CD4-positive, alpha-beta T cell treated with Interferon alpha-2 for 1 hour (primary cell): ENCODE measurements around the gene NBPF10.
"Not testable (repeated sequence)": the region's sequence is repeated elsewhere in the genome, so short reads cannot be mapped to it uniquely, and the experiment has no call there.

Experiments
- DNase-seq, 2 donors: peaks; one replicate each; pipeline ENCODE4 v3.0.0-alpha.2; 2020 to 2022

NBPF10 gene, protein sequence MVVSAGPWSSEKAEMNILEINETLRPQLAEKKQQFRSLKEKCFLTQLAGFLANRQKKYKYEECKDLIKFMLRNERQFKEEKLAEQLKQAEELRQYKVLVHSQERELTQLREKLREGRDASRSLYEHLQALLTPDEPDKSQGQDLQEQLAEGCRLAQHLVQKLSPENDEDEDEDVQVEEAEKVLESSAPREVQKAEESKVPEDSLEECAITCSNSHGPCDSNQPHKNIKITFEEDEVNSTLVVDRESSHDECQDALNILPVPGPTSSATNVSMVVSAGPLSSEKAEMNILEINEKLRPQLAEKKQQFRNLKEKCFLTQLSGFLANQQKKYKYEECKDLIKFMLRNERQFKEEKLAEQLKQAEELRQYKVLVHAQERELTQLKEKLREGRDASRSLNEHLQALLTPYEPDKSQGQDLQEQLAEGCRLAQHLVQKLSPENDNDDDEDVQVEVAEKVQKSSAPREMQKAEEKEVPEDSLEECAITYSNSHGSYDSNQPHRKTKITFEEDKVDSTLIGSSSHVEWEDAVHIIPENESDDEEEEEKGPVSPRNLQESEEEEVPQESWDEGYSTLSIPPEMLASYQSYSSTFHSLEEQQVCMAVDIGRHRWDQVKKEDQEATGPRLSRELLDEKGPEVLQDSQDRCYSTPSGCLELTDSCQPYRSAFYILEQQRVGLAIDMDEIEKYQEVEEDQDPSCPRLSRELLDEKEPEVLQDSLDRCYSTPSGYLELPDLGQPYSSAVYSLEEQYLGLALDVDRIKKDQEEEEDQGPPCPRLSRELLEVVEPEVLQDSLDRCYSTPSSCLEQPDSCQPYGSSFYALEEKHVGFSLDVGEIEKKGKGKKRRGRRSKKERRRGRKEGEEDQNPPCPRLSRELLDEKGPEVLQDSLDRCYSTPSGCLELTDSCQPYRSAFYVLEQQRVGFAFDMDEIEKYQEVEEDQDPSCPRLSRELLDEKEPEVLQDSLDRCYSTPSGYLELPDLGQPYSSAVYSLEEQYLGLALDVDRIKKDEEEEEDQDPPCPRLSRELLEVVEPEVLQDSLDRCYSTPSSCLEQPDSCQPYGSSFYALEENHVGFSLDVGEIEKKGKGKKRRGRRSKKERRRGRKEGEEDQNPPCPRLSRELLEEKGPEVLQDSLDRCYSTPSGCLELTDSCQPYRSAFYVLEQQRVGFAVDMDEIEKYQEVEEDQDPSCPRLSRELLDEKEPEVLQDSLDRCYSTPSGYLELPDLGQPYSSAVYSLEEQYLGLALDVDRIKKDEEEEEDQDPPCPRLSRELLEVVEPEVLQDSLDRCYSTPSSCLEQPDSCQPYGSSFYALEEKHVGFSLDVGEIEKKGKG (N-terminal part only)

DNA sequence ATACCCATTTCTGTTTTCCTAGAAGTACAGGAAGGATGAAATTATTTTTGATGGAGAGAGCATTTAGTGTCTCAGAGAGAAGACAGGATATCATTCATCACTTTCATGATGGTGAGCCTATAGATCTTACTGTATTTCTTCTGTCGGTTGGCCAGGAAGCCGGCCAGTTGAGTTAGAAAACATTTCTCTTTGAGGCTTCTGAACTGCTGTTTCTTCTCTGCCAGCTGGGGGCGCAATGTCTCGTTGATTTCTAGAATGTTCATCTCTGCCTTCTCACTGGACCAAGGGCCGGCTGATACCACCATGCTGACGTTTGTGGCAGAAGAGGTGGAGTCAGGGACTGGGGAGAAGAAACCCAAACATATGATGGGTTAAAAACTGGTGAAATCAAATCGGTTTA lies at the start of gene NBPF10:
Gene NBPF10, minus strand, starts transcription at position 340 of the 400 bp plus-strand sequence. Its CDS starts 35 bp downstream, at position 305.
- peak in 1 of 2 donors; percentile 18 for DNase-seq

DNA sequence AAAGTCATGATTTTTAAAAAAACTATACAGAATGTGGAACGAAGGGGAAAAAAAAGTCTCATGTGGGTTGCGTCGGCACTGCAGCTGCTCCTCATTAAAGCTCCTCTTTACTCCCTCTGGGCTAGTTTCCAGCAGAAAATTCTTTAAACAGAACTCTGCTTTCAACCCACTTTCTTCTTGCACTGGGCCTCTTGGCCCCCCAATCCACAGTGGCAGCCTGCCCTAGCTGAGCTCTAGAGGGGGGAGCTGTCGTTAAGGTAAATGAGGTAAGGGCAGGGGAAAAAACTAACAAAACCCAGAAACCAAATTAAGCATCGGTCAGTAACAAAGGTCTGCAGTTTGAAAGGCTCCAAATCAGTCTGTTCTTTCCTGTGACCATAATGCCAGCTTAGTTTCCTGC lies 29.9 kb upstream of the NBPF10 start:
- DNase-seq: not testable (repeated sequence)

DNA sequence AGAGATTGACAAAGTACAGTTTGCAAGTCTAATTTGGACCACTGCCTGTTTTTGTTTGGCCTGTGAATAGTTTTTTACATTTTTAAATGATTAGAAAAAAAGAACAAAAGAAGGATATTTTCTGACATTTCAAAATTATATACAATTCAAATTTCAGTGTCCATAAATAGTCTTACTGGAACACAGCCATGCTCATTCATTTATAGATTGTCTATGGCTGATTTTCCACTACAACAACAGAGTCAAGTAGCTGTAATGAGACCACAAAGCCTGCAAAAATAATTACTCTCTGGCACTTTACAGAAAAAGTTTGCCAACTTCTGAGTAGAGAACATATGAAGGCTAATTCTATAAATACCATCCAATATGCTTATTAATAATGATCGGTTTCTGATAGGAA lies 23.1 kb upstream of the NBPF10 start:
- DNase-seq: not testable (repeated sequence)

DNA sequence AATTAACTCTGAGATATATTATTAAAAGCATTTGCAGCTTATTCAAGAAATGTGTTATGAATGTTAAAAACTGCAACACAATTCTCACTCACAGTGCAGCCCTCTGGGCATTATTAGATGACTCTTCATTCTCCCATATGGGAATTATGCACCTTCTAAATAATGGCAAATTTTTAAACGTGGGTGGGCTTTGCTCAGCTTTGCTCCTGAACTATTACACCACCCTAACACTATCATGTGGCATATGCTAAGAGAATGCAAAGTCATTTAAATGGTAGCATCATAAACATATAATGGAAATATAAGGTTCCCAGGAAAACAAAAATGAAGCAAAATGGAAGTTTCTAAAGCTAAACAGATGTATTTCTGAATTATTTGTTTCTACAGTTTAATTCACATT lies 22.7 kb upstream of the NBPF10 start:
- DNase-seq: not testable (repeated sequence)
